GM21576 (cell line): ENCODE results near the gene AGAP1.
"Not testable (repeated sequence)": the region's sequence is repeated elsewhere in the genome, so short reads cannot be mapped to it uniquely, and the experiment has no call there.

Source experiments
- ATAC-seq: cut with Tn5 transposase; IDR thresholded peaks from one replicate; pipeline ENCODE4 v1.9.1; 2021; ENCODE audit warnings: mild to moderate bottlenecking, moderate library complexity; ENCODE audit not compliant: unreplicated experiment

AGAP1 gene

DNA sequence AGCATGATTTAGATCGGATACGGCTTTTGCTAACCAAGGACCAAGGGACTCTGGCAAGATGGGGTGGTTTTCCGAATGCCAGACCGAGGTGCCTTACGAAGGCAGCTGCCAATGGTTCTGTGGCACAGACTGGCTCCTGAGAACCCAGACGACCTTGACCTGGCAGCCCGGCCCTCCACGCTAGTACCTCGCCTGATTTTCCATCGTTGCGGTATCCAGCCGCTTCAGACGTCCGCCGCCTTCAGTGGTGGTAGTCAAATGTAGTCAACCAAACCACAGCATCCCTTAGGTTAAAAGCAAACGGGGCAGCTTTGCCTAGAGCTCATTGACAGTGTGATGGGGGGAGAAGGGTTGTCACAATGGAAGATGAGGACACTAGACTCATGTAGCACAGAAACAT lies 631.7 kb downstream of the AGAP1 start:
- ATAC-seq, result no peak

GRCh38 chr2:236127010-236127409 lies 633.2 kb downstream of the AGAP1 start:
- no peak for ATAC-seq

DNA sequence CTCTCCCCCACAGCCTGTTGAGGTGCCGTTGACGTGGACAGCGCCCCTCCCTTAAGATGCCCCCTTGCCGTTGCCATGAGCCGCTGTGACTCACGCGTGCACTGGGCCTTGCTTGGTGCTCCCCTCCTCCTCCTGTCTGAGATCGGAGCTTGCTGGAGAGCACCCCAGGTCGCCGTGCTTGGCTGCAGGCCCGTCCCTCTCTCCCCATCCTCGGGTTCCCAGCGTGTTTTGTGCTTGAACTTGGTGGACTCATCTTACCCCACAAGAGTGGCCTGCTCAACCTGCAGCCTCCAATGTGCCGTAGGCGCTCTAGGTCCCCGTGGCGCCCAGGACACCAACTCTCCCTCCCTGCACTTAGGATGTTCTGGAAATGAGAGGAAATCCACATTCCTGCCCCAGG lies 634.5 kb downstream of the AGAP1 start:
- no peak for ATAC-seq

DNA sequence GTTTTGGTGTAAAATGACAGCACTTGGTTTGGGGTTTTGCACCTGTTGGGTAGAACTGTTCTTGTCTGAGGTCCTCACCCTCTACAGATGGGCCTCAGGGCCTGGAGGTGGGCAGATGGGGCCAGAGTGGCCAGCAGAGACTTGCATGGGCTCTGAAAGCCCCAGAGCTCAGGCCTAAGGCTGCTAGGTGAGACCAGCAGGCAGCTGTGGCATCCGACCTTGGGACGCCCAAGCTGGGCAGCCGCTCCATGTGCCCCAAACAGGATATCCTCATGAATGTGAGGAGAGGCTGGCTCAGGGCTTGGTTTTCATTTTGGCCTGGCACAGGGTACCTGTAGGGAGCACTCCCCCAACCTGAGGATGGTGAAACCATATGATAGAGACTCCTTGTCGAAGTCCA lies 636.1 kb downstream of the AGAP1 start:
- ATAC-seq, result no peak

- no peak for ATAC-seq
These were observed 636.6 kb downstream of the AGAP1 start for GRCh38 chr2:236130349-236130998.

DNA sequence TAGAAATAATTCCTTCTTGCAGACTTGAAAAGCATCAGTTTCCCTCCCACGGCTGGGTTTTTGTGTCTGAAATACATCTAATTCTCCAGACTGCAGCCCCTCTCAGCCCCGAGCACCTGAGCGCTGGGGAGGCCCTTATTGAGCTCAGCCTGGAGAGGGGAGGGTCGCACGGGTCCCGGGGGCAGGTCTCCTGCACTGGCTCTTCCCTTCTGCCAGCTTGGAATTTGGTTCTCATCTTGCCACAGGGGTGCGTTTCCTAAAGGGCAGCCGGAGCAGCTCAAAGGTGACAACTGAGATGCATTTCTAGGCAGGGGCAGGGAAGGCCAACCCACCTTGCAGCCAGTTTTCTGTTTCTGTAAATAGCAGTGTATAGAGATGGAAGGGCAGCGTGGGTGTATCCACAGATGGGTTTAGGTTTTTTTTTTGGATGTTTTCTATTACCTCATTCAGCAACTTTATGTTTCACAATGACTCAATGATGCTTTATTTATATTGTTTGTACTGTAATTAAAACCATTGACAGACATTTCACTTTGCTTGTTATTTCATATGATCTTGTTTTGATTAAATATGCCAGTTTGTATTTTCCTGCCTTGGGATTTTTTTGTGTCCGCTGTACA lies 637.3 kb downstream of the AGAP1 start:
- no peak for ATAC-seq

GRCh38 chr2:236133410-236134012 lies 639.7 kb downstream of the AGAP1 start:
- no peak for ATAC-seq

GRCh38 chr2:236136538-236136937 lies 642.7 kb downstream of the AGAP1 start:
- no peak for ATAC-seq

- ATAC-seq, result no peak
These were observed 643.2 kb downstream of the AGAP1 start for GRCh38 chr2:236137066-236137465.

DNA sequence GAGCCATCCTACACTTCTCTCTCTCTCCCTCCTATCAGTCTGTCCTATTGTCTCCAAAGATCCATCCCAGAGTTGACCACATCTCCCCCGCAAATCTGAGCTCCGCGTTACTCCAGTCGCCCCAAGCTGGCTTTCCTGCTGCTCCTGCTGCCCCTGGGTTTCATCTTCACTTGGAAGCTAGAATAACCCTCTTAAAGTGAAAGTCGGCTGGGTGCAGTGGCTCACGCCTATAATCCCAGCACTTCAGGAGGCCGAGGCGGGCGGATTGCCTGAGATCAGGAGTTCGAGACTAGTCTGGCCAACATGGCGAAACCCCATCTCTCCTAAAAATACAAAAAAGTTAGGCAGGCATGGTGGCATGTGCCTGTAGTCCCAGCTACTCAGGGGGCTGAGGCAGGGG lies 647.8 kb downstream of the AGAP1 start:
- not testable (repeated sequence) for ATAC-seq

DNA sequence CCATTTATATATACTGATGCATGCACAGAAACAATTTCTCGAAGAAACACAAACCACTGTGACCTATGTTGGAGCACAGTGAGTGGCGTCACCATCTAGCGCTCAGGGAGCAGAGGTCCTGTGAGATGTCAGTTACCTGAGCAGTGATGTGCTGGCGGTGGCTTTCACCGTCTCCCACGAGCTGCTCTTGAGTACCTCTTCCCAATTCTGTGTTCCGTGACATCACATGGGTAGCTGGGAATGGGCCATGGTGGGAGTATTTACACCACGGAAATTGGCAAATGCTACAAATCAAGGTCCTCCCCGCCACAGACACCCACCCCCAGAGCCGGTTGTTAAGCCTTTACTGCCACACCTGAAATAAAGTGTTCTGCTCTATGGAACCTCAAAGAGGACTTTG lies 650.0 kb downstream of the AGAP1 start:
- no peak for ATAC-seq

GRCh38 chr2:236146436-236146835 lies 652.6 kb downstream of the AGAP1 start:
- no peak for ATAC-seq

GRCh38 chr2:236155406-236155805 lies 661.6 kb downstream of the AGAP1 start:
- no peak for ATAC-seq

DNA sequence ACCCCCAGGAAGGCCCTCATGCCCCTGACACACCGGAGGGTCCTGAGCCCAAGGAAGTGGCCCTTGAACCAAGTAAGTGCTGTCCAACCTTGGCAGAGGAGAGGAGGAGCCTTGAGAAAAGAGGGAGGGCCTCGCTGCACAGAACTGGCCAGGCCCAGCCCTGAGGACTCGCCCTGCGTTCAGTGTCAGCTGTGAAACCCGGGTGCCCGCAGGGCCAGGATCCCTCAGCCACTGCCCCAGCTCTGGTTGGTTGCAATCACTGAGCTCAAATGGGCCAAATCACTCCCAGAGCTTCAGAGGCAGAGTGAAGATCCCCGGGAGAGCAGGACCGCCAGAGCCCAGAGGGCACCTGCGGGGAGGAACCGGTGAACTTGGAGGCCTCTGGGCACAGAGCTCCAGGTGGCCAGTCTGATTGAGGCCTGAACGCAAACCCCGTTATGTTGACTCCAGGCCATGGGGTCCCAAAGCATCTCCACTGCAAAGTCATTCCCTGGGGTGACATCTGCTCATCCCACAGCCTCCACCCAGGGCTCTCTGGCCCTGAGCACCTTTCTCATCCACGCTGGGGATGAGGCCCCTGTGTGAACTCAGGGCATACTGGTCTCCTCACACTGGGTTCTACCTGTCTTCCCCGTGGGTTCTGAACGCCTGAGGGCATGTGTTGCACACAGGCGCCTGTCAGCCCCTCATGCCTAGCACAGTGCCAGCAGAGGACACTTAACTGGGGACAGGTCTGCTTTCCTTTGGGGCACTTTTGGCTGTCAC lies 662.4 kb downstream of the AGAP1 start:
- ATAC-seq, result no peak

GRCh38 chr2:236156860-236157194 lies 663.0 kb downstream of the AGAP1 start:
- ATAC-seq, result no peak

DNA sequence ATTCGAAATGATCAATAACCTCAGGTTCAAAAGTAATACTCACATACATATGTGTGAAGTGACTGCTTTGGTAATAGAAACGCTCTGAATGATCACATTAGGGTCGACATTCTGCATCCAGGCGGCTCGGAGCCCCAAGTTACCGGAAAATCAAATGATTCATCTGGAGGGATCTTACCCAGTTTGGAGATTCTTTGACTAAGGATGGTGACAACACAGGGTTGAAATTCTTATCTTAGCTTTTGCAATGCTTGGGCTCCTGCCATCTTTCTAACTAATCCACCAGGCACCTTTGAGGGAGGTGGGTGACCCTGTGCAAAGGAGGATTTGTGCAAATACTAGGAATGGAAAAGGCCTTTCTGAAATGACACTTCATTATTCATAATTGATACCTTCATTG lies 663.5 kb downstream of the AGAP1 start:
- ATAC-seq, result no peak

DNA sequence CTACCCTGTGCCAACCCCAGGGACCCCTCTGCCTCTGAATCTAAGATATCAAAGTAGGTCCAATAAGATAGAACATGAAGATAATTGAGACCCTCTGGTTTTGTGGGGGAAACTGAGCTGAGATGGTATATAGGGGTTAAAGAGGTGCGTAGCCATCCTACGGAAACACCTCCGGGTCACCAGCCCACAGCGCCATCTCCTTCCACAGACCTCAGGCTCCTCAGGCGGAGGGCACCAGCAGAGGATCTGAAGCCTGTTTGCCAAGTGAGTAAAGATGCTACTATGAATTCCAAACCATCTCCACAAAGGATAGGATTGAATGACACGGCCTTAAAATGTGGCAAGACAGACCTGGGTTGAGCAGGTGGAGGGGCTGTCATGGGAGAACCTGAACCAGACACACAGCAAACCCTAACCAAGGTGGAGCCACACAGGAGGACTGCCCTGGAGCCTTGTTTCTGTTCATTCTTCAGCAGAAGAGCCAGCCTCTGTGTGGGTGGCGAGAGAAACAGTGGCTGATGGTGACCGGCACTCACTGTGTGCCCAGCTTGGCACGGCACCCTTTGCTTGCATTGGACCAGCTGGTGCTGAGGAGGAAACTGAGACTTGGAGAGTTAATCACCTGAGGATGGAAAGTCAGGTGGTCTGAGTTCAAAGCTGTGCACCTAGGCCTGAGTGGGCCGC lies 664.1 kb downstream of the AGAP1 start:
- ATAC-seq, result no peak

GRCh38 chr2:236158969-236159777 lies 665.3 kb downstream of the AGAP1 start:
- no peak for ATAC-seq

- ATAC-seq, result no peak
These were observed 665.9 kb downstream of the AGAP1 start for GRCh38 chr2:236159778-236160170.

- no peak for ATAC-seq
These were observed 666.7 kb downstream of the AGAP1 start for GRCh38 chr2:236160366-236161081.
